SK-N-SH (cell line): ENCODE results near the gene LMF1. TPM values are rescaled to one million over a fixed set of nuclear protein-coding genes. Genes with fewer than 3 reads are reported as not detected.
"Not testable (repeated sequence)": the region's sequence is repeated elsewhere in the genome, so short reads cannot be mapped to it uniquely, and the experiment has no call there.

Experiments used
- CTCF ChIA-PET: fragments of 300-600, 350-600 bp; formaldehyde crosslinking; extraction: SDS; loops from one replicate; lab custom pipeline; 2021; lab: Yijun Ruan, JAX
- POLR2A ChIA-PET: fragments of 350-600 bp; sonication (Branson Sonifier 250); formaldehyde crosslinking; extraction: SDS; loops from one replicate; lab custom pipeline; 2020; ENCODE audit warnings: antibody characterized with exemption, inconsistent platforms; lab: Yijun Ruan, JAX
- DNase-seq: peaks from one replicate; pipeline ENCODE4 v3.0.0; 2012
- H2AFZ ChIP-seq: fragments of 200-600 bp; sonication (generic); 2 replicates; pipeline ENCODE4 v1.8.1; 2016; ENCODE audit warnings: antibody characterized with exemption, mild to moderate bottlenecking, low read depth
- H3F3A ChIP-seq: fragments of 200-600 bp; sonication (generic); replicated peaks from 2 replicates; pipeline ENCODE3; 2016; ENCODE audit warnings: antibody characterized with exemption, mild to moderate bottlenecking; ENCODE audit not compliant: insufficient read depth
- H3K27ac ChIP-seq, 2 experiments: fragments of 200-500 bp in 1 of 2; fragments of 200-600 bp in 1 of 2; sonication (Bioruptor generic) in 1 of 2; sonication (generic), shearing (Covaris generic) in 1 of 2; 2 replicates each; pipeline versions ENCODE4 v1.5.1 to v1.6.1; 2014 to 2016; ENCODE audit warnings: low read depth in 2 of 2, inconsistent platforms in 1 of 2, low read length in 1 of 2, mild to moderate bottlenecking in 1 of 2, mixed read lengths in 1 of 2
- H3K27me3 ChIP-seq: fragments of 200-600 bp; sonication (generic), shearing (Covaris generic); 2 replicates; pipeline ENCODE4 v1.6.1; 2016; ENCODE audit warnings: mixed run types; ENCODE audit not compliant: insufficient read depth
- H3K36me3 ChIP-seq, 2 experiments: fragments of 200-500 bp in 1 of 2; fragments of 200-600 bp in 1 of 2; sonication (Bioruptor generic) in 1 of 2; sonication (generic) in 1 of 2; replicated peaks in 1 of 2; 2 replicates each; pipeline versions ENCODE3 to v1.5.1; 2014 to 2016; ENCODE audit warnings: low read length in 1 of 2, mild to moderate bottlenecking in 1 of 2; ENCODE audit not compliant: insufficient read depth in 2 of 2, control insufficient read depth in 1 of 2
- H3K4me1 ChIP-seq, 2 experiments: fragments of 200-500 bp in 1 of 2; fragments of 200-600 bp in 1 of 2; sonication (Bioruptor generic) in 1 of 2; sonication (generic), shearing (Covaris generic) in 1 of 2; 2 replicates each; pipeline versions ENCODE4 v1.5.1 to v1.6.1; 2014 to 2016; ENCODE audit warnings: low read depth in 1 of 2, low read length in 1 of 2, mixed run types in 1 of 2; ENCODE audit not compliant: insufficient read depth in 2 of 2, control insufficient read depth in 1 of 2
- H3K4me2 ChIP-seq: fragments of 200-600 bp; sonication (generic), shearing (Covaris generic); 2 replicates; pipeline ENCODE4 v1.6.1; 2017; ENCODE audit warnings: mixed run types
- H3K4me3 ChIP-seq, 2 experiments: fragments of 200-500 bp in 1 of 2; fragments of 200-600 bp in 1 of 2; sonication (Bioruptor generic) in 1 of 2; sonication (generic), shearing (Covaris generic) in 1 of 2; 2 replicates each; pipeline versions ENCODE4 v1.5.1 to v1.8.1; 2014 to 2016; ENCODE audit warnings: low read depth in 2 of 2, inconsistent platforms in 1 of 2, low read length in 1 of 2, mild to moderate bottlenecking in 1 of 2, mixed read lengths in 1 of 2, moderate library complexity in 1 of 2
- H3K79me2 ChIP-seq: fragments of 200-600 bp; sonication (generic); 2 replicates; pipeline ENCODE4 v1.8.1; 2017; ENCODE audit warnings: mild to moderate bottlenecking; ENCODE audit not compliant: insufficient read depth
- H3K9ac ChIP-seq: fragments of 200-600 bp; sonication (generic); 2 replicates; pipeline ENCODE4 v1.6.1; 2017; ENCODE audit warnings: mixed run types
- H3K9me2 ChIP-seq: fragments of 200-600 bp; sonication (generic); 2 replicates; pipeline ENCODE4 v1.6.1; 2017; ENCODE audit warnings: mixed run types
- H3K9me3 ChIP-seq: fragments of 200-600 bp; sonication (generic); 2 replicates; pipeline ENCODE4 v1.6.1; 2017; ENCODE audit warnings: mixed run types, mild to moderate bottlenecking, moderate library complexity
- H4K20me1 ChIP-seq: fragments of 200-600 bp; sonication (generic); 2 replicates; pipeline ENCODE4 v1.6.1; 2017; ENCODE audit warnings: mild to moderate bottlenecking, mixed run types; ENCODE audit not compliant: insufficient read depth
- CTCF ChIP-seq: fragments of 200-600 bp; sonication (generic); IDR thresholded peaks from 2 replicates; pipeline ENCODE4 v1.6.1; 2017; ENCODE audit warnings: antibody characterized with exemption, mild to moderate bottlenecking, moderate library complexity
- EZH2phosphoT487 ChIP-seq: fragments of 200-600 bp; sonication (generic); IDR thresholded peaks from 2 replicates; pipeline ENCODE4 v1.6.1; 2017; ENCODE audit warnings: low read depth, mixed run types, mild to moderate bottlenecking, antibody characterized with exemption, moderate library complexity, borderline replicate concordance
- FOSL2 ChIP-seq: IDR thresholded peaks from 2 replicates; pipeline ENCODE4 v1.4.0; 2012; ENCODE audit warnings: low read depth, mild to moderate bottlenecking, moderate library complexity, borderline replicate concordance
- GABPA ChIP-seq: IDR thresholded peaks from 2 replicates; pipeline ENCODE4 v1.4.0; 2012; ENCODE audit warnings: low read depth, mild to moderate bottlenecking
- IRF3 ChIP-seq: fragments of 150-350 bp; IDR thresholded peaks from 2 replicates; pipeline ENCODE4 v1.6.1; 2016; ENCODE audit warnings: mild to moderate bottlenecking, low read depth, low read length
- MAX ChIP-seq: IDR thresholded peaks from 2 replicates; pipeline ENCODE4 v1.4.0; 2012; ENCODE audit warnings: low read depth
- MXI1 ChIP-seq: IDR thresholded peaks from 2 replicates; pipeline ENCODE4 v1.6.1; 2012; ENCODE audit warnings: mild to moderate bottlenecking, low read depth, low read length, improper control_type of control experiment
- NFIC ChIP-seq: IDR thresholded peaks from 2 replicates; pipeline ENCODE4 v1.4.0; 2012; ENCODE audit warnings: borderline replicate concordance
- PBX3 ChIP-seq: IDR thresholded peaks from 2 replicates; pipeline ENCODE4; 2012
- RAD21 ChIP-seq: IDR thresholded peaks from 2 replicates; pipeline ENCODE4 v1.6.1; 2012; ENCODE audit warnings: mild to moderate bottlenecking, low read length
- RXRA ChIP-seq: IDR thresholded peaks from 2 replicates; pipeline ENCODE4 v1.4.0; 2012; ENCODE audit warnings: low read depth, mild to moderate bottlenecking, borderline replicate concordance
- TCF12 ChIP-seq: IDR thresholded peaks from 2 replicates; pipeline ENCODE4 v1.4.0; 2012
- WGBS: methylation state at CpG from one replicate; pipeline ENCODE4 v1.1.6; 2017; ENCODE audit warnings: low lambda C conversion rate; 5-methylcytosine and 5-hydroxymethylcytosine counted together
- polyA plus RNA-seq, 3 experiments: library from polyadenylated mRNA; depleted of rRNA; stranded (reverse); fragments of >200 nt; gene quantifications; 2 replicates each; pipeline ENCODE4 v1.2.3, GENCODE V29; 2012

Gene LMF1
- polyA plus RNA-seq, 1 of the 3 experiments (the other 2 are of a cell fraction), result 5.7 TPM

GRCh38 chr16:951660-952301 lies 19.0 kb downstream of the LMF1 start:
- Histone ChIP-seq H4K20me1 (no peaks in the 10 kb centered on the region), H3K9ac (no peak overlapping the region), H3K27ac (no peak overlapping the region), H3K4me2 (no peak overlapping the region), H3K79me2 (no peaks in the 10 kb centered on the region), H3F3A (no peaks in the 10 kb centered on the region), H3K4me1 (no peaks in the 10 kb centered on the region), H3K9me3 (no peaks in the 10 kb centered on the region), H3K4me3 (no peak overlapping the region), H3K36me3 (peaks cover 0 to 2% of the 10 kb centered on the region in 2 experiments), H3K27me3 (no peaks in the 10 kb centered on the region), H3K9me2 (no peaks in the 10 kb centered on the region), H2AFZ (no peak overlapping the region)
- no peak for DNase-seq
- no peak for TF ChIP-seq NFIC
- no peak for TF ChIP-seq EZH2phosphoT487
- no peak for TF ChIP-seq MAX
- no peak for TF ChIP-seq GABPA
- TF ChIP-seq RXRA, result no peak
- TF ChIP-seq PBX3, result no peak
- no peak for TF ChIP-seq IRF3
- no peak for TF ChIP-seq CTCF
- no peak for TF ChIP-seq FOSL2
- no peak for TF ChIP-seq MXI1
- TF ChIP-seq TCF12, result no peak
- TF ChIP-seq RAD21, result no peak
- ChIA-PET CTCF (no interaction called here), POLR2A (no interaction called here)
- 84% methylated on average over 13 of the region's 22 CpGs for WGBS

GRCh38 chr16:950733-951573 lies 19.8 kb downstream of the LMF1 start:
- H3K4me3 ChIP-seq, H4K20me1 ChIP-seq, H3K27me3 ChIP-seq, H3K9me3 ChIP-seq, H3F3A ChIP-seq, H3K36me3 ChIP-seq, DNase-seq, H2AFZ ChIP-seq, H3K9ac ChIP-seq, H3K4me1 ChIP-seq, CTCF ChIA-PET, H3K27ac ChIP-seq, H3K79me2 ChIP-seq, H3K4me2 ChIP-seq, H3K9me2 ChIP-seq, POLR2A ChIA-PET: not testable (repeated sequence)
- 69% methylated on average over 25 of the region's 27 CpGs for WGBS

GRCh38 chr16:948767-949166 lies 22.0 kb downstream of the LMF1 start:
- H3K4me3 ChIP-seq, H3K9me2 ChIP-seq, H3K27me3 ChIP-seq, H3K4me2 ChIP-seq, H3F3A ChIP-seq, H3K27ac ChIP-seq, H3K36me3 ChIP-seq, H3K79me2 ChIP-seq, DNase-seq, H2AFZ ChIP-seq, H3K9me3 ChIP-seq, POLR2A ChIA-PET, H3K4me1 ChIP-seq, CTCF ChIA-PET, H4K20me1 ChIP-seq, H3K9ac ChIP-seq: not testable (repeated sequence)
- WGBS, result 73% methylated on average over 18 of the region's 18 CpGs

- WGBS, result 62% methylated on average over 17 of the region's 17 CpGs
- H3K36me3 ChIP-seq, H3K4me3 ChIP-seq, H3K79me2 ChIP-seq, H3F3A ChIP-seq, H3K9me3 ChIP-seq, H3K27me3 ChIP-seq, DNase-seq, POLR2A ChIA-PET, H3K9ac ChIP-seq, H4K20me1 ChIP-seq, H3K27ac ChIP-seq, H3K9me2 ChIP-seq, CTCF ChIA-PET, H2AFZ ChIP-seq, H3K4me2 ChIP-seq, H3K4me1 ChIP-seq: not testable (repeated sequence)
Measured at GRCh38 chr16:947922-948303, 22.9 kb downstream of the LMF1 start.
